Calu3 (cell line): Measurements from ENCODE around the gene DNHD1. TPM values are rescaled to one million over a fixed set of nuclear protein-coding genes. Genes with fewer than 3 reads are reported as not detected.

ENCODE experiments used
- BruUV-seq: library from RNA; stranded (reverse); fragments of 400-500 nt; replicated peaks from 2 replicates; lab custom pipeline; 2021; lab: Mats Ljungman, UMichigan
- CTCF ChIA-PET: fragments of 300-600 bp; sonication (Branson Sonifier 250); formaldehyde crosslinking; loops from one replicate; lab custom pipeline; 2022; ENCODE audit warnings: antibody characterized with exemption; lab: Charles Lee
- DNase-seq: peaks from one replicate; pipeline ENCODE4 v3.0.0; 2022
- H3K27ac Mint-ChIP-seq: one replicate; pipeline ENCODE4 v1.8.0; 2022; ENCODE audit warnings: mixed read lengths; ENCODE audit not compliant: unreplicated experiment
- H3K27me3 Mint-ChIP-seq: one replicate; pipeline ENCODE4 v1.8.0; 2022; ENCODE audit warnings: mixed read lengths; ENCODE audit not compliant: unreplicated experiment
- H3K36me3 Mint-ChIP-seq: one replicate; pipeline ENCODE4 v1.8.0; 2022; ENCODE audit warnings: mild to moderate bottlenecking, moderate library complexity, mixed read lengths; ENCODE audit not compliant: insufficient read depth, unreplicated experiment
- H3K4me1 Mint-ChIP-seq: one replicate; pipeline ENCODE4 v1.8.0; 2022; ENCODE audit warnings: mild to moderate bottlenecking, low read depth, mixed read lengths; ENCODE audit not compliant: unreplicated experiment
- H3K4me3 Mint-ChIP-seq: one replicate; pipeline ENCODE4 v1.8.0; 2022; ENCODE audit warnings: mild to moderate bottlenecking, low read depth, moderate library complexity, mixed read lengths; ENCODE audit not compliant: unreplicated experiment
- H3K9me3 Mint-ChIP-seq: one replicate; pipeline ENCODE4 v1.8.0; 2022; ENCODE audit warnings: low read depth, mixed read lengths; ENCODE audit not compliant: unreplicated experiment
- intact Hi-C: fragments of 100-400 bp; cut with micrococcal nuclease; formaldehyde crosslinking; loops from one replicate; pipeline ENCODE4 v1.10.0; 2022; ENCODE audit not compliant: unreplicated experiment
- total RNA-seq: library from RNA; stranded (reverse); gene quantifications from 2 replicates; pipeline ENCODE4 v1.2.3, GENCODE V29; 2022
- TF ChIP-seq, protein P1 (sequence below): fragments of 200-600 bp; IDR thresholded peaks from one replicate; pipeline ENCODE4 v1.8.0; 2022; ENCODE audit warnings: antibody characterized with exemption; ENCODE audit not compliant: unreplicated experiment

DNHD1 gene
- total RNA-seq, 1 experiment from 2014 or later: 41.2 TPM

DNA sequence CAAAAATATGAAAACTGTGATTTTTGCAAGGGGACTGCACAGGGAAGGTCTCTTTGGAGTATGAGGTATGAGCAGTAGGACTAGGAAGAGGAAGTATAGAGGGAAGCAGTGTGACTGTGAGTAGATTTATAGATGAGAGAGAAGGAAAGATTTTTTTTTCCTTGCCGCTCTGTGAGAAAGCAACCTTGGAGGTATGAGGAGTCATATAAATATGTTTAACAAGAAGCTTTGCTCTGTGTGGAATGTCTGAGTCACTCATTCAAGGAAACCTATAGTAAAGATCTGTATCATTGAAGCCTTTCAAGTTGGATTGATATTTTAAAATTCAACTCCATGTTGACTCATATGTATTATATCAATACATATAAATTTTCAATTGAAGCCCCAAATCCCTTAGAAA, 26.2 kb downstream of the DNHD1 start:
- Mint-ChIP-seq H3K36me3 (peaks cover 7% of the 10 kb centered on the region), H3K4me3 (no peak overlapping the region), H3K27ac (no peak overlapping the region), H3K27me3 (no peaks in the 10 kb centered on the region), H3K9me3 (no peaks in the 10 kb centered on the region), H3K4me1 (no peaks in the 10 kb centered on the region)
- no TSS peak for BruUV-seq
- DNase-seq: no peak
- CTCF ChIA-PET: no interaction called here
- intact Hi-C loops: no loop called here
- TF ChIP-seq, protein P1, sequence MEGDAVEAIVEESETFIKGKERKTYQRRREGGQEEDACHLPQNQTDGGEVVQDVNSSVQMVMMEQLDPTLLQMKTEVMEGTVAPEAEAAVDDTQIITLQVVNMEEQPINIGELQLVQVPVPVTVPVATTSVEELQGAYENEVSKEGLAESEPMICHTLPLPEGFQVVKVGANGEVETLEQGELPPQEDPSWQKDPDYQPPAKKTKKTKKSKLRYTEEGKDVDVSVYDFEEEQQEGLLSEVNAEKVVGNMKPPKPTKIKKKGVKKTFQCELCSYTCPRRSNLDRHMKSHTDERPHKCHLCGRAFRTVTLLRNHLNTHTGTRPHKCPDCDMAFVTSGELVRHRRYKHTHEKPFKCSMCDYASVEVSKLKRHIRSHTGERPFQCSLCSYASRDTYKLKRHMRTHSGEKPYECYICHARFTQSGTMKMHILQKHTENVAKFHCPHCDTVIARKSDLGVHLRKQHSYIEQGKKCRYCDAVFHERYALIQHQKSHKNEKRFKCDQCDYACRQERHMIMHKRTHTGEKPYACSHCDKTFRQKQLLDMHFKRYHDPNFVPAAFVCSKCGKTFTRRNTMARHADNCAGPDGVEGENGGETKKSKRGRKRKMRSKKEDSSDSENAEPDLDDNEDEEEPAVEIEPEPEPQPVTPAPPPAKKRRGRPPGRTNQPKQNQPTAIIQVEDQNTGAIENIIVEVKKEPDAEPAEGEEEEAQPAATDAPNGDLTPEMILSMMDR: no peak

DNA sequence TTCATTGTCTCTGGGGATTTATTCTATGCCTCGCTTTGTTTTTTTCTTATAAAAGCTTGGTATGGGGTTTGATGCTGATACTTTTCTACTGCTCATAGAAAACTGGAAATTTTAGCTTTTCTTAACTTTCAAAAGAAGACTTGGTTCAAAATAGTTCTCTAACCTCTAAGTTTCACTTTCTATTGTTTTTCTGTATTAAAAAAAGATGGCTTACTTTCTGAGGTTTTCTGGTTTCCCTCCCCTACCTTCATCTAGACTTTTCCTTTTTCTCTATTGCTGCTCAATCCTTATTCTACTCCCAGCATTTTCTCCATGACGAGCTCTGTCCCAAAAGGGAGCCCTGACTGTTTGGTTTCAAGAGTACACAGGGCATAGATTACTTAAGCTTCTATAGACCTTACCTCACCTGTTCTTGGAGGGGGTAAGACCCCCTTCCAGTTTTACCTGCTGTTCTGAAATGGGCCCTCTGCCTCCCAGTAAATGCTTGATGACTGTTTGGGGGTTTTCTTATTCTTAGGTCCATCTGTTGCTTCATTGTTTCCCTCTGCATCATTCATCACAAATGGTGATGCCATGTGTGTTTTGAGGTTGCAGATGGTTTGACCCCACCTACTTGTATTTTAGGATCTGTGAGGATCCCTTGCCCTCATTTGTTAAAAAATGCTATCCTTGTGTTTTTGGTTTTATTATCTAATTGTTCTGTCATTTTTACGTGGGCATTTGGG, 29.5 kb downstream of the DNHD1 start:
- Mint-ChIP-seq H3K27me3 (no peaks in the 10 kb centered on the region), H3K9me3 (no peaks in the 10 kb centered on the region), H3K4me3 (no peak overlapping the region)

DNA sequence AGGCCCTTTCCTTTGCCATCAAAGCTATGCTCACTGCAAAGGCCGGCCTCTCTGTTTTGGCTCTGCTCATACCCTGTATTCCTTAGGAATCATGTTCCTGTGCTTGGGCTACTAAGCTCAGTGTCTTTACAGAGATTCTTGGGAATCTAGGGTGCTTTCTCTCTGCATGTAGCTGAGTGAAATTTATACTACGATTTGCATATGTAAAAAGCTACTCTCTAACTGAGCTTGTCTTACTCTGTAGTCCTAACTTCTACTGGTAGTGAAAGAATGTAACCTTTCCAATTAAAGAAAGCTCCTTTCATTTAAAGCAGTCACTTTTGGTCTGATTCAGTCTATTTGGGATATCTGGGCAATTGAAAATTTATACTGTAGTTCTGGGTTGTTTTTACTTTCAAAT, 32.2 kb downstream of the DNHD1 start:
- Mint-ChIP-seq H3K27ac (no peak overlapping the region), H3K4me3 (no peak overlapping the region), H3K27me3 (no peaks in the 10 kb centered on the region), H3K4me1 (no peaks in the 10 kb centered on the region), H3K36me3 (peaks cover 8% of the 10 kb centered on the region), H3K9me3 (no peaks in the 10 kb centered on the region)
- BruUV-seq: no TSS peak
- intact Hi-C loops: no loop called here
- DNase-seq: no peak
- TF ChIP-seq, protein P1: no peak
- CTCF ChIA-PET: no interaction called here

More for the DNA sequence above, 29.5 kb downstream of the DNHD1 start:
- TF ChIP-seq, protein P1: no peak
- CTCF ChIA-PET: no interaction called here
- H3K36me3 Mint-ChIP-seq: no peaks in the 10 kb centered on the region
- no TSS peak for BruUV-seq
- DNase-seq: no peak
- intact Hi-C loops: no loop called here
- no peaks in the 10 kb centered on the region for H3K4me1 Mint-ChIP-seq
- H3K27ac Mint-ChIP-seq: no peak overlapping the region

DNA sequence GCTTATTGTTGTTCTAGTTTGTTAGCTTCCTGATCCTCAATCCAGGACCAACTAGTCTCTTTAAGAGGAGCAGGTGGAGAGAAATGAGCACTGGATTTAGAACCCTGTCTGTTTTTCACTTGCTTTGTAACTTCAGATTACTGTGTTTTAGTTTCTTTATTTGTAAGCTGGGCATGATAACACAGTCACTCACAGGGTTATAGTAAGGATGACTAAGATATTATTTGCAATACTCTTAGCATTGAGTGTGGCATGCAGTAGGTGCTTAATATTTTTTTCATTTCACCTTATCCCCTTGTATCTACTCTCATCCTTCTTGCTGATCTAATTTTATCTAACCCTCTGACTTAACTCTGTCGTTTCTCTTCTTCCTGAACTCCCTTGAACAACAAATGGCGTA, 33.8 kb downstream of the DNHD1 start:
- Mint-ChIP-seq H3K9me3 (no peaks in the 10 kb centered on the region), H3K4me3 (no peak overlapping the region), H3K36me3 (peaks cover 13% of the 10 kb centered on the region), H3K4me1 (no peaks in the 10 kb centered on the region), H3K27me3 (no peaks in the 10 kb centered on the region), H3K27ac (no peak overlapping the region)
- TF ChIP-seq, protein P1: no peak
- no peak for DNase-seq
- no TSS peak for BruUV-seq
- intact Hi-C loops: loop anchor here (1.0 kb wide), 2 partner anchors 152 to 175 kb away; partner anchors contain the start of gene MRPL17
- CTCF ChIA-PET: interaction anchor here (0.6 to 1.8 kb wide), 8 partner anchors 88 to 604 kb away, joined by 3 to 18 read pairs (median 4); partner anchors contain the start of genes MRPL17 and SMPD1
